Erythroblast (primary cell): Measurements from ENCODE around the gene MAGI1.

Source experiments
- GATA1 ChIP-seq: IDR thresholded peaks from 2 replicates; pipeline ENCODE4 v1.6.1; 2011; ENCODE audit warnings: low read depth, mild to moderate bottlenecking, control low read depth, low read length, moderate library complexity
- POLR2A ChIP-seq: IDR thresholded peaks from 2 replicates; pipeline ENCODE4 v1.6.1; 2011; ENCODE audit warnings: mild to moderate bottlenecking, low read length

DNA sequence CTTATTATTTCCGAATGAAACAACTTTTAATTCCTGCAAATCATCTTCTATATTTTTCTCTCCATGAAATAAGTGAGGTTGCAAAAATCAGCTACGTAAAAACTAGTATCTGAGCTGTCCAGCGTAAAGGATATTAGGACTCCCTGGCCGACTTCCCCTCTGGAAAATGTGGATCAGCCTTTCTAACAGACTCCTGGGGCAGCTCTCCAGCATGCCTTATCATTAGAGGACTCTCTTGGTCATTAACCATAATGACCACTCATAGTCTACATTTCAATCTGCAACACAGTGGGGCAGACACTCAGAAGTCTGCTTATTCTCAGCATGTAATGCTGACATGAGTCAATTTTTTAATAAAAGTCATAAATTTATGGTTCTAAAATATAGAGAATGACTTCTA is 130.1 kb downstream of the MAGI1 start:
- TF ChIP-seq POLR2A (no peak), GATA1 (no peak)
